GM12865 (cell line): ENCODE data around the gene PTGES3.

Experiments
- DNase-seq: peaks from one replicate; pipeline ENCODE4 v3.0.0; 2010; ENCODE audit warnings: low read depth
- H3K4me3 ChIP-seq: 2 replicates; pipeline ENCODE4 v1.5.1; 2011; ENCODE audit warnings: mild to moderate bottlenecking, low read depth, low read length, control low read depth
- CTCF ChIP-seq: IDR thresholded peaks from 2 replicates; pipeline ENCODE4 v1.5.1; 2011; ENCODE audit warnings: low read length, control low read depth, low read depth, inconsistent platforms; ENCODE audit not compliant: insufficient read depth; ENCODE audit errors: missing control alignments

PTGES3 gene

GRCh38 chr12:56637621-56638020, 50.5 kb downstream of the PTGES3 start:
- no peak overlapping the region for H3K4me3 ChIP-seq
- TF ChIP-seq CTCF: no peak
- no peak for DNase-seq

- H3K4me3 ChIP-seq: peak overlapping the region; percentile 82
- peak; percentile 97 for DNase-seq
- peak; percentile 70 for TF ChIP-seq CTCF
These were observed 51.2 kb downstream of the PTGES3 start for GRCh38 chr12:56636675-56637540.

GRCh38 chr12:56635806-56636674, 52.0 kb downstream of the PTGES3 start:
- TF ChIP-seq CTCF: no peak
- DNase-seq: peak; percentile 89
- peak overlapping the region; percentile 82 for H3K4me3 ChIP-seq

GRCh38 chr12:56634837-56635791, 53.0 kb downstream of the PTGES3 start:
- peak overlapping the region; percentile 82 for H3K4me3 ChIP-seq
- DNase-seq: peak; percentile 84
- peak; percentile 16 for TF ChIP-seq CTCF

GRCh38 chr12:56634242-56634836, 53.7 kb downstream of the PTGES3 start:
- peak; percentile 40 for DNase-seq
- no peak for TF ChIP-seq CTCF
- H3K4me3 ChIP-seq: peak overlapping the region; percentile 82
